KOPT-K1 (cell line): ENCODE data around the gene DNAH6.
"Not testable (repeated sequence)": the region's sequence is repeated elsewhere in the genome, so short reads cannot be mapped to it uniquely, and the experiment has no call there.

ENCODE experiments used
- H3K27ac ChIP-seq: fragments of 200-600 bp; sonication (generic); 2 replicates; pipeline ENCODE4 v1.5.1; 2016; ENCODE audit warnings: antibody characterized with exemption, mild to moderate bottlenecking, low read depth, low read length; ENCODE audit not compliant: poor library complexity, severe bottlenecking
- H3K36me3 ChIP-seq: fragments of 200-600 bp; sonication (generic); 2 replicates; pipeline ENCODE4 v1.5.1; 2017; ENCODE audit warnings: antibody characterized with exemption, mild to moderate bottlenecking, low read length, moderate library complexity; ENCODE audit not compliant: insufficient read depth
- H3K9me3 ChIP-seq: fragments of 200-600 bp; sonication (generic); 2 replicates; pipeline ENCODE4 v1.5.1; 2017; ENCODE audit warnings: antibody characterized with exemption, low read length, mild to moderate bottlenecking; ENCODE audit not compliant: insufficient read depth, poor library complexity, severe bottlenecking

The DNAH6 gene

GRCh38 chr2:84516234-84516986, at the start of gene DNAH6:
TSS of gene DNAH6 (plus strand) at chr2:84516498. CDS start at chr2:84517827, 1,329 bp downstream.
- Histone ChIP-seq H3K36me3 (no peaks in the 10 kb centered on the region), H3K27ac (no peak within 1 kb of the TSS)

GRCh38 chr2:84467389-84467788, 48.9 kb upstream of the DNAH6 start:
- Histone ChIP-seq H3K36me3 (no peaks in the 10 kb centered on the region), H3K9me3 (peaks cover 55% of the 10 kb centered on the region), H3K27ac (no peak overlapping the region)

More at GRCh38 chr2:84516234-84516986, at the start of gene DNAH6:
- H3K9me3 ChIP-seq, result no peaks in the 10 kb centered on the region

DNA sequence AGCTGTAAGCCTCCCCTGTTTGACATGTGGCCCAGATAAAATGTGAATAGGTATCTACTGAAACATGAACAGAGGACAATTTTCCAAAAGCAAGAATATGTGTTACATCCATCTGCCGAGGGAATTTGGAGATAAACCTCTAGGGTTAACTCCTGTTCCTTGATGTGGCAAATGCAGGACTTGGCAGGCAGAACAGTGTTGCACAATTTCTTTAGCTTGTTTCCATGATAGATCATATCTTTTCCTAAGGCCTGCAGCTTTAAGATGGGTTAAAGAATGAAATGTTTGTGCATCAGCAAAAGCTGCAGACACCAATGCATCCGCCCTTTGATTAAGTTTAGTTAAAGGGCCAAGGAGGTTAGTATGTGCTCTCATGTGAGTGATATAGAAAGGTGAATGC, 43.9 kb upstream of the DNAH6 start:
- not testable (repeated sequence) for H3K27ac ChIP-seq, H3K36me3 ChIP-seq
- H3K9me3 ChIP-seq, result peaks cover 50% of the 10 kb centered on the region

DNA sequence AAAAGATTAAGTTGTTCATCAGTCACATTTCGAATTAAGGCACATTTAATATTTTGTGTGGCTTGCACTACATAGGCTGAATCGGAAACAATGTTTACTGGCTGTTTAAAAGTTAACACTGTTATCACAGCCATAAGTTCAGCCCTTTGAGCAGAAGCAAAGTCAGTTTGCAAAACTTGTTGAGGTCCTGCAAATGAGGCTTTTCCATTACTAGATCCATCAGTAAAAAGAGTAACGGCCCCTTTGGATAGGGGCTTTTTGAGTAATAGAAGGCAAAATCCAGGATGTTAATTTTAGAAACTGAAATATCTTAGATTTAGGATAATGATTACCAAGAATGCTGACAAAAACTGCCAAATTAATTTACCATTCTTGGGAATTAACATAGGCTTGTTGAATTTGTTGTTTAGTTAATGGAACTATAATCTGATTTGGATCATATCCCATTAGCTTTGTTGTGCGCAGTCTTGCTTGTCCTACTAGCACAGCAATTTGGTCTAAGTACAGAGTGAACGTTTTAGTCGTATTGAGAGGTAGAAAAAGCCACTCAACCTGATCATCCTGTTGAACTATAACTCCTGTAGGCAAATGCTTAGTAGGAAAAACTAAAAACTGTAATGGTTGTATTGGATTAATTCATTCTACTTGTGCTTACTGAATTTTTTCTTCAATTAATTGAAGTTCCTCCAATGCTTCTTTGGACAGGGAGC, 43.3 kb upstream of the DNAH6 start:
- no peak overlapping the region for H3K27ac ChIP-seq
- no peaks in the 10 kb centered on the region for H3K36me3 ChIP-seq
- H3K9me3 ChIP-seq, result peaks cover 52% of the 10 kb centered on the region

DNA sequence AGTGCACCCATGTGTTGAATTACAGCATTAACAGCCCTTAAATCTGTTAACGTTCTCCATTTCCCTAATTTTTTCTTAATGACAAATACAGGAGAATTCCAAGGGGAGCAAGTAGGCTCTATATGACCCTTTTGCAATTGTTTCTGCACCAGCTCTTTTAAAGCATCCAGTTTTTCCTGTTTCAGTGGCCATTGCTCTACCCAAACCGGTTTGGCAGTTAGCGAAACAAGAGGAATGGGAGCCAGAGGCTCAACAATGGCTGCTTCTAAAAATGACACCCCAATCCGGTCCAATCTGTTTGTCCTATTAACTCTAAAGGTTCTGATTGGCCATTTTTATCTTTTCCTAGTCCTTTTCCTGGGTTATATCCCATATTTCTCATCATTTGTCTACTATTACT, 42.1 kb upstream of the DNAH6 start:
- H3K36me3 ChIP-seq, result no peaks in the 10 kb centered on the region
- no peak overlapping the region for H3K27ac ChIP-seq
- peaks cover 45% of the 10 kb centered on the region for H3K9me3 ChIP-seq

DNA sequence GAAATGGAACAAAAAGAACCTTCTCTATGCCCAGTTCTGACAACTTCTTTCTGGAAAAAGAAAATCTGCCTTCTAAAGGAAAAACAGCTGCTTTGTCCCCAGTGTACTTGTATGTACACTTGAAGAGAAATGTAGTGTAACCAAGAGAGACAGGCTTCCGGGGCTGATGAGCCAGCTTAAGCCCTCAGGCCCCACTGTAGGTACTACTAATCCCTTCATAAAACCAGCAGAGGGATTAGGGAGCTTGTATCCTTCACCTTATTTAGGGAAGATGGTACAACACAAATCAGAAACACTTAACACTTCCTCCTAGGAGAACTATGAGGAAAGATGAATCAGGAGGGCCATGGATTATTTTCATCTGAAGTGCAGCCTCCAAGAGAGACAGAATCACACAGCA, 38.4 kb upstream of the DNAH6 start:
- Histone ChIP-seq H3K36me3 (no peaks in the 10 kb centered on the region), H3K27ac (no peak overlapping the region)

DNA sequence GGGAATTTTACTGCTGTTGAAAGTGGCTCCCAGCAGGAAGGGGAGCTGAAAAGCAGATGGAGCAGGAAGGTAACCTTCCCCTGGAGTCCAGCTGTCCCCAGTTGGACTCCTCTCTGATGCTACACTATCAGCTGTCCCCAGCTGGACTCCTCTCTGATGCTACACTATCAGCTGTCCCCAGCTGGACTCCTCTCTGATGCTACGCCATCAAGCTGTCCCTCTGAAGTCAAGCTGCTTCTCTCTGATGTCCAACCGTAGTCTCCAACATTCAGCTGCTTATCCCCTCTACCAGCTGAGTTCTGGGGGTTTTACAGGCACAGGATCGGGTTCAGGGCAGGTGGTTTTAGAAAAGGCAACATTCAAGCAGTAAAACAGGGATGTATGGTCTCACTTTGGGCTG, 37.4 kb upstream of the DNAH6 start:
- H3K9me3 ChIP-seq, result peaks cover 22% of the 10 kb centered on the region
- H3K27ac ChIP-seq, result no peak overlapping the region
- no peaks in the 10 kb centered on the region for H3K36me3 ChIP-seq

More for the DNA sequence above, 38.4 kb upstream of the DNAH6 start:
- H3K9me3 ChIP-seq, result peaks cover 22% of the 10 kb centered on the region

GRCh38 chr2:84481702-84482101, 34.6 kb upstream of the DNAH6 start:
- Histone ChIP-seq H3K9me3 (peaks cover 11% of the 10 kb centered on the region), H3K27ac (no peak overlapping the region), H3K36me3 (no peaks in the 10 kb centered on the region)

- Histone ChIP-seq H3K36me3 (no peaks in the 10 kb centered on the region), H3K27ac (no peak overlapping the region), H3K9me3 (peaks cover 2% of the 10 kb centered on the region)
These were observed 33.7 kb upstream of the DNAH6 start for GRCh38 chr2:84482603-84483002.

DNA sequence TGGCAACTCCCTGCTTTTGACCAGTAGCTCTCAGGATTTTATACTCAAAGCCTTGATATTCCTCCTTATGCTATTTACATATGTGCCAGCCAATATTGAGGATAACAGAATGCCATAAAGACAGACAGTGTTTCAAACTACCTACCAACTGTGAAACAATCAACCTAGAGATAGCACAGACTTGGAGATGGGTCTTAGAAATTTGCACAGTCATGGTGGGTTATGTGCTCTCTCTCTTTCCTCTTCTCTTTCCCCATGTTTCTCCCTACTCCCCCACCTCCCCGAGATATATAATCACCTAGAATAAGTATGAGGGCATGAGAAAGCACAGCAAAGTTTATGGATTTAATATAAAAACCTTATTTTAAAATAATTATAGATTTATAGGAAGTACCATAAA, 33.0 kb upstream of the DNAH6 start:
- H3K36me3 ChIP-seq, result no peaks in the 10 kb centered on the region
- H3K9me3 ChIP-seq, result no peaks in the 10 kb centered on the region
- H3K27ac ChIP-seq, result no peak overlapping the region

DNA sequence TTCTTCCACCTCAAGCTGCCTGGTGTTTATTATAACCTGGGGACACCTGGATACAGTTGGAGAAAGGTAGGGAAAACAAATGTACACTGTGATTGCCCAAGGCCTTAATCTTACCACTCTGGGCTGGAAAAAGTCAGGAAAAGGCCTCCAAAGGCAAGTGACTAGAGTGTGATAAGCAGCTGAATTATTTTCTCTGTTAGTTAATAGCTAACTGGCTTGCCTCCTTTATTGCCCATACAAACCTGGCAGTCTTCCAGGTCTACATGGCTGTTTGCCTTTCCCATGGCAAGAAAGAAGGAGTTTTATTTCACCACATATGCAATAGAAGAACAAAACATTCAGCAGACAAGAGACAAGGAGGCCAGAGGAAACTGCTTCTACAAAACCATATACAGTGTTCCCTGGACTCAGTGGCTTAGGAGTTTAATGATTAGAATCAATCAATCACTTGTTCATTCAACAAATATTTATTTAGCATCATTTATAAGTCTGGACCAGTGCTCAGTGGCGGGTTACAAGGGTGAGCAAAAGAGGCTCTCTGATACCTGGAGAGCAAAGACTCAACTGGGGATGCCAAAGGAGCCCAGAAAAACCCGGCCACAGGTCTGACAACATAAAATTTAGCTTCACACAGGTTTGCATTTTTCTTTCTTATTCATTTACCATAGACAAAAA, 29.7 kb upstream of the DNAH6 start:
- Histone ChIP-seq H3K27ac (no peak overlapping the region), H3K9me3 (no peaks in the 10 kb centered on the region), H3K36me3 (no peaks in the 10 kb centered on the region)

DNA sequence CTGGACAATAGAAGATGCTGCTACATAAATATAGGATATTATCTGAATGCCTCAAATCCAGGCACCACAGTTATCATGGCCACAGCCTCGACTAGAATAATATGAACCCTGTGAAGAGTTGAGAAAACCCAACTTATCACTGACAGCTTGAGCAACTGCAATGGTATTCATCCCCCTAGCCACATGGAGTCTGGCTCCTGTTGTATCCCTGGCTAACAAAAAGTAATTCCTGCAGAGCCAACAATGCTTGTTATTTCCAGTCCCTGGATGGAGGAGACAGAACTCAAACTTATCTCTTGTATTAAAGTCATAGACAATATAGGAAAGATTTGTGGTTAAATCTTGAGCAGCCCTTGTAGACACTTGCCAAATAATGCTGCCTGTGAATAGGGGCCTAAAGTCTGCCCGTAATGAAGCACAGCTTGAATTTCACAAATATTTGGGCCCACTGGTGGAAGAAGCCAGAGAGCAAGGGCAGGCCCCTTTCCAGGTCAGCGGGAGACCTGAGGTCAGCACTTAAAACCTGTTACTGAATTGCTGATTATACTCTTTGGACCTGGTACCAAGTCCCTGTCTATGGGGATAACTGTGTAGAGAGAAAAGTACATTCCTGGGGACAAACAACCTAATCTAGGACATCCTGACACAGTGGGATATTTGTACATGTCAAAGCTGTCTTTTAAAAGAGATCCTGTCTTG, 28.9 kb upstream of the DNAH6 start:
- no peaks in the 10 kb centered on the region for H3K36me3 ChIP-seq
- H3K27ac ChIP-seq, result no peak overlapping the region
- H3K9me3 ChIP-seq, result no peaks in the 10 kb centered on the region

- Histone ChIP-seq H3K36me3 (no peaks in the 10 kb centered on the region), H3K27ac (no peak overlapping the region), H3K9me3 (no peaks in the 10 kb centered on the region)
These were observed 25.0 kb upstream of the DNAH6 start for GRCh38 chr2:84491256-84491655.

GRCh38 chr2:84491741-84492140, 24.6 kb upstream of the DNAH6 start:
- Histone ChIP-seq H3K9me3 (no peaks in the 10 kb centered on the region), H3K36me3 (no peaks in the 10 kb centered on the region), H3K27ac (no peak overlapping the region)

- no peak overlapping the region for H3K27ac ChIP-seq
- no peaks in the 10 kb centered on the region for H3K9me3 ChIP-seq
- H3K36me3 ChIP-seq, result no peaks in the 10 kb centered on the region
These were observed 23.7 kb upstream of the DNAH6 start for GRCh38 chr2:84492571-84492970.
